Stimulated activated CD8-positive, alpha-beta memory T cell treated with anti-CD3 and anti-CD28 coated beads, Interleukin-12 subunit alpha, Interleukin-12 subunit beta, amount 100 ng/mL, for 1 hour (primary cell): ENCODE results near the gene PCDHB10.
"Not testable (repeated sequence)": the region's sequence is repeated elsewhere in the genome, so short reads cannot be mapped to it uniquely, and the experiment has no call there.

Experiments used
- DNase-seq: peaks from one replicate; pipeline ENCODE4 v3.0.0-alpha.2; 2020; ENCODE audit warnings: low read depth

Gene PCDHB10

DNA sequence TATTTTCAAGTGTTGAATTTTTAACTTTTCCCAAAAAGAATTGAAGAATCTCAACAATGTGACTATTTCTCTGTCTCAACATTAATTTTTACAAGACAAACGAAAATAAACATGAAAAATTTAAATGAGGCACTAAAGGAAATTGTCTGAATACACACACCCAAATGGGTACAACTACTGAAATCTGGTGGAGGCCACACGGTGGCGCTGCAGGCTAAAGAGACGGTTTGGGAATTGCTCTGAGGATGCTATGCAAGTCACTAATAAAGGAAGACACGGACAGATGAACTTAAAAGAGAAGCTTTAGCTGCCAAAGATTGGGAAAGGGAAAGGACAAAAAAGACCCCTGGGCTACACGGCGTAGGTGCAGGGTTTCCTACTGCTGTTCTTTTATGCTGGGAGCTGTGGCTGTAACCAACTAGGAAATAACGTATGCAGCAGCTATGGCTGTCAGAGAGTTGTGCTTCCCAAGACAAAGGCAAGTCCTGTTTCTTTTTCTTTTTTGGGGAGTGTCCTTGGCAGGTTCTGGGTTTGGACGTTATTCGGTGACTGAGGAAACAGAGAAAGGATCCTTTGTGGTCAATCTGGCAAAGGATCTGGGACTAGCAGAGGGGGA, at the start of gene PCDHB10:
Gene PCDHB10, plus strand, starts transcription at position 244 of the 616 bp plus-strand sequence. Its CDS starts 200 bp downstream, at position 444.
- no peak for DNase-seq

DNA sequence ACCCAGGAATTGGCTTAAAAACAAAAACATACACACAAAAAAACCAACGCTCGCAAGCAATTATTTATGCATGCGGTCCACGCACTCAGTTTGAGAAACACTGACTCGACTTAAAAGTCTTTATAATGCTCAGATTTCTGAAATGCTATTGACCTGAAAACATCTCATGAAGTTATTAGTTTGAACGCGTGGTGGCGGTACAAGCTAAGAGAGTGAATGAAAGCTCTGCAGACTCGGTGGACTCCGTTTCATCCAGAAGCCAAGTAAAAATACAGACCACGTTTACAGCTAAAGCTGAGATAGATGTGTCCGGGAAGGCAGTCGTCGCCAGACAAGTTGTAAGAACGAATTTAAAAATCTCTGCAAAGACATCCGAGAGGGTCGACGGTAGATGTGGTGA, 42.3 kb upstream of the PCDHB10 start, which contains the start of gene PCDHB6:
Gene PCDHB6, plus strand, starts transcription at position 246 of the 400 bp plus-strand sequence. CDS start 201 bp downstream, outside the sequence.
- DNase-seq: no peak

DNA sequence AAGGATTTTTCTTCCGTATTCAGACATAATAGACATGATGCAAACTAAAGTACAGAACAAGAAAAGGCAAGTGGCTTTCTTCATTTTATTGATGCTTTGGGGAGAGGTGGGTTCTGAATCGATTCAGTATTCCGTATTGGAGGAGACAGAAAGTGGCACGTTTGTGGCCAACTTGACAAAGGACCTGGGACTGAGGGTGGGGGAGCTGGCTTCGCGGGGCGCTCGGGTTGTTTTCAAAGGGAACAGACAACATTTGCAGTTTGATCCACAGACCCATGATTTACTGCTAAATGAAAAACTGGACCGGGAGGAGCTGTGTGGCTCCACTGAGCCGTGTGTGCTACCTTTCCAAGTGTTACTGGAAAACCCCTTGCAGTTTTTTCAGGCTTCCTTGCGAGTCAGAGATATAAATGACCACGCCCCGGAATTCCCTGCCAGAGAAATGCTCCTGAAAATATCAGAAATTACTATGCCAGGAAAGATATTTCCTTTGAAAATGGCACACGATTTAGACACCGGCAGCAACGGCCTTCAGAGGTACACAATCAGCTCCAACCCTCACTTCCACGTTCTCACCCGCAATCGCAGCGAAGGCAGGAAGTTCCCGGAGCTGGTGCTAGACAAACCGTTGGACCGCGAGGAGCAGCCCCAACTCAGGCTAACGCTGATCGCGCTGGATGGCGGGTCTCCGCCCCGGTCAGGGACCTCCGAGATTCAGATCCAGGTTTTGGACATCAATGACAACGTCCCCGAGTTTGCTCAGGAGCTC, 41.7 kb upstream of the PCDHB10 start:
- DNase-seq: no peak

DNA sequence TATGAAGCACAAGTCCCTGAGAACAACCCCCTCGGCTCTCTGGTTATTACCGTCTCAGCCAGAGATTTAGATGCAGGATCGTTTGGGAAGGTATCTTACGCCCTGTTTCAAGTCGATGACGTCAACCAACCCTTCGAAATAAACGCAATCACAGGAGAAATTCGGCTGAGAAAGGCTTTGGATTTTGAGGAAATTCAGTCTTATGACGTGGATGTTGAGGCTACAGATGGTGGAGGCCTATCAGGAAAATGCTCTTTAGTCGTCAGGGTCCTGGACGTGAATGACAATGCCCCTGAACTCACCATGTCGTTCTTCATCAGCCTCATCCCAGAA, 41.2 kb upstream of the PCDHB10 start:
- DNase-seq: no peak

DNA sequence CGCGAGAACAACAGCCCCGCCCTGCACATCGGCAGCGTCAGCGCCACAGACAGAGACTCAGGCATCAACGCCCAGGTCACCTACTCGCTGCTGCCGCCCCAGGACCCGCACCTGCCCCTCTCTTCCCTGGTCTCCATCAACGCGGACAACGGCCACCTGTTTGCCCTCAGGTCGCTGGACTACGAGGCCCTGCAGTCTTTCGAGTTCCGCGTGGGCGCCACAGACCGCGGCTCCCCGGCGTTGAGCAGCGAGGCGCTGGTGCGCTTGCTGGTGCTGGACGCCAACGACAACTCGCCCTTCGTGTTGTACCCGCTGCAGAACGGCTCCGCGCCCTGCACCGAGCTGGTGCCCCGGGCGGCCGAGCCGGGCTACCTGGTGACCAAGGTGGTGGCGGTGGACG, 40.5 kb upstream of the PCDHB10 start:
- DNase-seq: not testable (repeated sequence)

DNA sequence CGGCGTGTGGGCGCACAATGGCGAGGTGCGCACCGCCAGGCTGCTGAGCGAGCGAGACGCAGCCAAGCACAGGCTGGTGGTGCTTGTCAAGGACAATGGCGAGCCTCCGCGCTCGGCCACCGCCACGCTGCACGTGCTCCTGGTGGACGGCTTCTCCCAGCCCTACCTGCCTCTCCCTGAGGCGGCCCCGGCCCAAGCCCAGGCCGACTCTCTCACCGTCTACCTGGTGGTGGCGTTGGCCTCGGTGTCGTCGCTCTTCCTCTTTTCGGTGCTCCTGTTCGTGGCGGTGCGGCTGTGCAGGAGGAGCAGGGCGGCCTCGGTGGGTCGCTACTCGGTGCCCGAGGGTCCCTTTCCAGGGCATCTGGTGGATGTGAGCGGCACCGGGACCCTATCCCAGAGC, 40.1 kb upstream of the PCDHB10 start:
- DNase-seq: not testable (repeated sequence)

DNA sequence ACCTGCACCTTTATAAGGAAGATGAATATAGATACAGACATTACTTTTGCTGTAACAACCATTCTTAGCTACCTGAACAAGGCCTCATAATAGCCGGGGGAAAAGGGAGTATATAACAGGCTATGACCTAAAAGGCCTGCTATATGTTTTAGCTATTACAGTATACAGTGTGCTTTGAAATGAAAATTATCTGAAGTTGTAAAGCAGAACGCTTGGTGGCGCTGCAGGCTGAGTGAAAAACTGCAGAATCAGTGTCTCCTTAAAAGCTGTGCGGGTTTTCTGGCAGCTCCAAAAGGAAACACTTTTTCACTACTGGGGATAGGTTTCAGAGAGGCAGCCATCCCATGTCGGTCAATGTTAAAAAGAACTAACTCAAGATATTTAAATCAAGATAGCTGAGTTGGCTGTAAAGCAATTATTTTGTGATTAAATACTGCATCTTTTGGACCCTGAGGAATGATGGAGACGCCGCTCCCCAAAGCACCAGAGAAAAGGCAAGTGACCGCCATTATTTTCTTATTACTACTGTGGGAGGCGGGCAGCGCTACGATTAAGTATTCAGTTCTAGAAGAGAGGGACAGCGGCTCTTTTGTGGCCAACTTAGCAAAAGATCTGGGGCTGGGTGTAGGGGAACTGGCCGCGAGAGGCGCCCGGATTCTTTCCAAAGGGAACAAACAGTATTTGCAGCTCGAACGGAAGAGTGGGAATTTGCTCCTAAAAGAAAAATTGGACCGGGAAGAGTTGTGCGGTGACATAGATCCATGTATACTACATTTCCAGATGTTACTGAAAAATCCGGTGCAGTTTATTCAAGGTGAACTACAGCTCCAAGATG, 36.4 kb upstream of the PCDHB10 start:
- DNase-seq: no peak

DNA sequence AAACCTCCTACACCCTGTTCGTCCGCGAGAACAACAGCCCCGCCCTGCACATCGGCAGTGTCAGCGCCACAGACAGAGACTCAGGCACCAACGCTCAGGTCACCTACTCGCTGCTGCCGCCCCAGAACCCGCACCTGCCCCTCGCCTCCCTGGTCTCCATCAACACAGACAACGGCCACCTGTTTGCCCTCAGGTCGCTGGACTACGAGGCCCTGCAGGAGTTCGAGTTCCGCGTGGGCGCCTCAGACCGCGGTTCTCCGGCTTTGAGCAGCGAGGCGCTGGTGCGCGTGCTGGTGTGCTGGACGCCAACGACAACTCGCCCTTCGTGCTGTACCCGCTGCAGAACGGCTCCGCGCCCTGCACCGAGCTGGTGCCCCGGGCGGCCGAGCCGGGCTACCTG, 34.8 kb upstream of the PCDHB10 start:
- DNase-seq: not testable (repeated sequence)

DNA sequence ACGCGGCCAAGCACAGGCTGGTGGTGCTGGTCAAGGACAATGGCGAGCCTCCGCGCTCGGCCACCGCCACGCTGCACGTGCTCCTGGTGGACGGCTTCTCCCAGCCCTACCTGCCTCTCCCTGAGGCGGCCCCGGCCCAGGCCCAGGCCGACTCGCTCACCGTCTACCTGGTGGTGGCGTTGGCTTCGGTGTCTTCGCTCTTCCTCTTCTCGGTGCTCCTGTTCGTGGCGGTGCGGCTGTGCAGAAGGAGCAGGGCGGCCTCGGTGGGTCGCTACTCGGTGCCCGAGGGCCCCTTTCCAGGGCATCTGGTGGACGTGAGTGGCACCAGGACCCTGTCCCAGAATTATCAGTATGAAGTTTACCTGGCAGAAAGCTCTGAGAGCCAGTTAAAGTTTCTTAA, 34.3 kb upstream of the PCDHB10 start:
- not testable (repeated sequence) for DNase-seq

DNA sequence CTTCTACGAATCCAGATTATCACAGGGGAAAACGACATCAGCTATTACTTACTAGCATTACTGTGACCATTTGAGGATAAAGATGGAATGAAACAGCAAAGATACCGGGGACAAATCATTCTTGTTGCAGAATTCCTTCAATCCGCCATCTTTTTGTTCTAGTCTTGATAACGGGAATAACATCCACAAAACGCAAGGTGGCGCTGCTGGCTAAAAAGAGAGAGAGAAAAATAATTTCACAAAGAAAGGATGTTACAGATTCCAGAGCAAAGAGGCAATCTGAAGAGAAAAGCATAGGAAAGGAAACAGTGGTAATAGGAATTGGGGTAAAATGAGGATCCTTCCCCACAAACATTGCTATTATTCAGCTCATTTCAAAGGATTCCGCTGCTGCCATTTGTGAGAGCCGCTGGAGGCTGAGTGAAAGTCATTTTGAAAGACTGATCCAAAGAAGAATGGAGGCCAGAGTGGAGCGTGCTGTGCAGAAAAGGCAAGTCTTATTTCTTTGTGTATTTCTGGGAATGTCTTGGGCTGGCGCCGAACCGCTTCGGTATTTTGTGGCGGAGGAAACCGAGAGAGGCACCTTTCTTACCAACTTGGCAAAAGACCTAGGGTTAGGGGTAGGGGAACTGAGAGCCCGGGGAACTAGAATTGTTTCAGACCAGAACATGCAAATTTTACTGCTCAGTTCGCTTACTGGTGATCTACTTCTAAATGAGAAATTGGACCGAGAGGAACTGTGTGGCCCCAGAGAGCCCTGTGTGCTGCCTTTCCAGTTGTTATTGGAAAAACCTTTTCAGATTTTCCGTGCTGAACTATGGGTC, 19.6 kb upstream of the PCDHB10 start, which contains the start of gene PCDHB7:
Gene PCDHB7, plus strand, starts transcription at position 264 of the 824 bp plus-strand sequence. Its CDS starts 192 bp downstream, at position 456.
- DNase-seq: no peak

DNA sequence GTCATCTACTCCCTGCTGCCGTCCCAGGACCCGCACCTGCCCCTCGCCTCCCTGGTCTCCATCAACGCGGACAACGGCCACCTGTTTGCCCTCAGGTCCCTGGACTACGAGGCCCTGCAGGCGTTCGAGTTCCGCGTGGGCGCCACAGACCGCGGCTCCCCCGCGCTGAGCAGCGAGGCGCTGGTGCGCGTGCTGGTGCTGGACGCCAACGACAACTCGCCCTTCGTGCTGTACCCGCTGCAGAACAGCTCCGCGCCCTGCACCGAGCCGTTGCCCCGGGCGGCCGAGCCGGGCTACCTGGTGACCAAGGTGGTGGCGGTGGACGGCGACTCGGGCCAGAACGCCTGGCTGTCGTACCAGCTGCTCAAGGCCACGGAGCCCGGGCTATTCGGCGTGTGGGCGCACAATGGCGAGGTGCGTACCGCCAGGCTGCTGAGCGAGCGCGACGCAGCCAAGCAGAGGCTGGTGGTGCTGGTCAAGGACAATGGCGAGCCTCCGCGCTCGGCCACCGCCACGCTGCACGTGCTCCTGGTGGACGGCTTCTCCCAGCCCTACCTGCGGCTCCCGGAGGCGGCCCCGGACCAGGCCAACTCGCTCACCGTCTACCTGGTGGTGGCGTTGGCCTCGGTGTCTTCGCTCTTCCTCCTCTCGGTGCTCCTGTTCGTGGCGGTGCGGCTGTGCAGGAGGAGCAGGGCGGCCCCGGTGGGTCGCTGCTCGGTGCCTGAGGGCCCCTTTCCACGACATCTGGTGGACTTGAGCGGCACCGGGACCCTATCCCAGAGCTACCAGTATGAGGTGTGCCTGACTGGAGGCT, 17.7 kb upstream of the PCDHB10 start:
- DNase-seq: not testable (repeated sequence)

DNA sequence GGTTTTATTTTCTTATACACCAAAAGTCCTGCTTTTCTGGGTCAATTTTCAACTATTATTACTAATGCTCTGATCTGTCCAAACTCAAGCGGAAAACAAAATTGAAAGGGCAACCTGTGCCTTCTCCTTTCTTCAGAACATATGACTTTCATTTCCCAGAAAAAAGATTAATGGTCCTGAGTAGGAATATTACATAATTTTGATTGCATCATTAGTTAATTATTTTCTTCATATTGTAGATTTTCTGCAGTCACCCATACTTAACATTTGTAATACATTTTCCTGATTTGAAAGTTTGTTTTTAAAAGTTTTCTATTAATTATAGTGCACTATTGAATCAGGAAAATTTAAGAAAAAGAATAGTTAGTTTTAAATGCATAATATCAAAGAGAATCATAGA, 16.2 kb upstream of the PCDHB10 start:
- DNase-seq: no peak

DNA sequence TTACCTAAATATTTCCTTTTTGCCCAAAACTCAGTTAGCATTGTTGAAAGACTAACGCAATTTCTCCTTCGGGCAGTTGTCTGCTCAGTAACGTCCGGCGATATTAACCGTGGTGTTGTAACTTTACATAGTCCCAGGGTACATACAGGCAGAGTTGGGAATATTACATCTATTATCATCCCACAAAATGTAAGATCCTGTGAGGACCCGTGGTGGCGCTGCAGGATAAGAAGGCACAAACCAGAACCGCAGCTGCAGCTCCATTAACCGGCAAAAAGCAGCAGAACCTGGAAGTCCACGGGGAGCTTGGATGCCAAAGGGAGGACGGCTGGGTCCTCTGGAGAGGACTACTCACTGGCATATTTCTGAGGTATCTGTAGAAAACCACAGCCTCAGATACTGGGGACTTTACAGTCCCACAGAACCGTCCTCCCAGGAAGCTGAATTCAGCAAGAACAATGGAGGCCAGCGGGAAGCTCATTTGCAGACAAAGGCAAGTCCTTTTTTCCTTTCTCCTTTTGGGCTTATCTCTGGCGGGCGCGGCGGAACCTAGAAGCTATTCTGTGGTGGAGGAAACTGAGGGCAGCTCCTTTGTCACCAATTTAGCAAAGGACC, 14.5 kb upstream of the PCDHB10 start, which contains the start of gene PCDHB8:
Gene PCDHB8, plus strand, starts transcription at position 214 of the 615 bp plus-strand sequence. Its CDS starts 245 bp downstream, at position 459.
- not testable (repeated sequence) for DNase-seq

DNA sequence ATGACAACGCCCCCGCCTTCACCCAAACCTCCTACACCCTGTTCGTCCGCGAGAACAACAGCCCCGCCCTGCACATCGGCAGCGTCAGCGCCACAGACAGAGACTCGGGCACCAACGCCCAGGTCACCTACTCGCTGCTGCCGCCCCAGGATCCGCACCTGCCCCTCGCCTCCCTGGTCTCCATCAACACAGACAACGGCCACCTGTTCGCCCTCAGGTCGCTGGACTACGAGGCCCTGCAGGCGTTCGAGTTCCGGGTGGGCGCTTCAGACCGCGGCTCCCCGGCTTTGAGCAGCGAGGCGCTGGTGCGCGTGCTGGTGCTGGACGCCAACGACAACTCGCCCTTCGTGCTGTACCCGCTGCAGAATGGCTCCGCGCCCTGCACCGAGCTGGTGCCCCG, 12.8 kb upstream of the PCDHB10 start:
- not testable (repeated sequence) for DNase-seq

DNA sequence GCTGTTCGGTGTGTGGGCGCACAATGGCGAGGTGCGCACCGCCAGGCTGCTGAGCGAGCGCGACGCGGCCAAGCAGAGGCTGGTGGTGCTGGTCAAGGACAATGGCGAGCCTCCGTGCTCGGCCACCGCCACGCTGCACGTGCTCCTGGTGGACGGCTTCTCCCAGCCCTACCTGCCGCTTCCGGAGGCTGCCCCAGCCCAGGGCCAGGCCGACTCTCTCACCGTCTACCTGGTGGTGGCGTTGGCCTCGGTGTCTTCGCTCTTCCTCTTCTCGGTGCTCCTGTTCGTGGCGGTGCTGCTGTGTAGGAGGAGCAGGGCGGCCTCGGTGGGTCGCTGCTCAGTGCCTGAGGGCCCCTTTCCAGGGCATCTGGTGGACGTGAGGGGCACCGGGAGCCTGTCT, 12.3 kb upstream of the PCDHB10 start:
- DNase-seq: not testable (repeated sequence)

DNA sequence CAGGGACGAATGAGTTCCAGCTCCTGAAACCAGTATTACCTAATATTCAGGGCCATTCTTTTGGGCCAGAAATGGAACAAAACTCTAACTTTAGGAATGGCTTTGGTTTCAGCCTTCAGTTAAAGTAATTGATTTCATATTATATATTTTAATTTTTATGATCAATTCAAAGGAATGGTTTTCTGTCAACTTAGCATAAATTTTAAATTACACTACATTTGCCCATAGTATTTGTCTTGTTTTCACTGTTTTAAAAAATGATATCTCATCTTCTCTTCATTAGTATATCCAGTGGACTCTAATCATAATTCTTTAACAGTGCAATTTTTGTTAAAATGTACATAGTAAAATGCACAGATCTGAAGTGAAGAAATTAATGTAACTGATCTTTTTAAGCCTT, 11.8 kb upstream of the PCDHB10 start:
- no peak for DNase-seq

DNA sequence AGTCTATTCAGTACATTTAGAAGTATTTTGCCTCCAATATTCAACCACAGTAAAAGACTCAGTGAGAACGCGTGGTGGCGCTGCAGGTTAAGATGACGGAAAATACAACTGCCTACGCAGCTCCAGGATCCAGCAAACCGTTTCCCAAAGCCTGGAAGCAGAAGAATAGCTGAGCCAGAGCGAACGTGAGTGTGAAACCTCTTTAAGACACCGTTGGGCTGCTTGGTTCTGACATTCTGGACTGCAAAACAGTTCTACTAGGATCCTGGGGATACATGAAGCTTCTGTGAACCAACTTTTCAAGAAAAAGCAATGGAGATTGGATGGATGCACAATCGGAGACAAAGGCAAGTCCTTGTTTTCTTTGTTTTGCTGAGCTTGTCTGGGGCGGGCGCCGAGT, 9.9 kb upstream of the PCDHB10 start, which contains the start of gene PCDHB16:
Gene PCDHB16, plus strand, starts transcription at position 140 of the 400 bp plus-strand sequence. Its CDS starts 173 bp downstream, at position 313.
- DNase-seq: no peak

DNA sequence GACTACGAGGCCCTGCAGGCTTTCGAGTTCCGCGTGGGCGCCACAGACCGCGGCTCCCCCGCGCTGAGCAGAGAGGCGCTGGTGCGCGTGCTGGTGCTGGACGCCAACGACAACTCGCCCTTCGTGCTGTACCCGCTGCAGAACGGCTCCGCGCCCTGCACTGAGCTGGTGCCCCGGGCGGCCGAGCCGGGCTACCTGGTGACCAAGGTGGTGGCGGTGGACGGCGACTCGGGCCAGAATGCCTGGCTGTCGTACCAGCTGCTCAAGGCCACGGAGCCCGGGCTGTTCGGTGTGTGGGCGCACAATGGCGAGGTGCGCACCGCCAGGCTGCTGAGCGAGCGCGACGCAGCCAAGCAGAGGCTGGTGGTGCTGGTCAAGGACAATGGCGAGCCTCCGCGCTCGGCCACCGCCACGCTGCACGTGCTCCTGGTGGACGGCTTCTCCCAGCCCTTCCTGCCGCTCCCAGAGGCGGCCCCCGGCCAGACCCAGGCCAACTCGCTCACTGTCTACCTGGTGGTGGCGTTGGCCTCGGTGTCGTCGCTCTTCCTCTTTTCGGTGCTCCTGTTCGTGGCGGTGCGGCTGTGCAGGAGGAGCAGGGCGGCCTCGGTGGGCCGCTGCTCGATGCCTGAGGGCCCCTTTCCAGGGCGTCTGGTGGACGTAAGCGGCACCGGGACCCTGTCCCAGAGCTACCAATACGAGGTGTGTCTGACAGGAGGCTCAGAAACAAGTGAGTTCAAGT, 7.9 kb upstream of the PCDHB10 start:
- not testable (repeated sequence) for DNase-seq

DNA sequence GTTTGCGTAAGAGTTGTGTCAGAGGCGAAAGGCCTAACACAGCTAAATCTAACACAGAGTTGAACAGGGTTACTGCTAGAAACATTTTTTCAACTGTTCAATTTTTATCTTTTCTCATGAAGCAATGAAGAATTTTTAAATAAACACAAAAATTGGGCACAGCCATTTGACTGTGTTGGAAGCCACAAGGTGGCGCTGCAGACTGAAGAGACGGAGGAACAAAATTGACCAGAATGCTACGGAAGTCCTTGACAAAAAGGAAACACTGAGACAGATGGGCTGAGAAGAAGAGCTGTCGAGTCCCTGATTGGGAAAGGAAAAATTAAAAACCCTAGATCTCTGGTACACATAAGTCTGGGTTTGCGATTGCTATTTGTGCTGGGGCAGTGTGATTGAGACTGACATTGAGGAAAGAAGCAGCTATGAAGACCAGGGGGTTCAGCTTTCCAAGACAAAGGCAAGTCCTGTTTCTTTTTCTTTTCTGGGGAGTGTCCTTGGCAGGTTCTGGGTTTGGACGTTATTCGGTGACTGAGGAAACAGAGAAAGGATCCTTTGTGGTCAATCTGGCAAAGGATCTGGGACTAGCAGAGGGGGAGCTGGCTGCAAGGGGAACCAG, 5.1 kb upstream of the PCDHB10 start, which contains the start of gene PCDHB9:
Gene PCDHB9, plus strand, starts transcription at position 265 of the 616 bp plus-strand sequence. Its CDS starts 158 bp downstream, at position 423.
- DNase-seq: peak; percentile 10
